ENCODE measurements around the gene PEX3. TPM values are rescaled to one million over a fixed set of nuclear protein-coding genes. Genes with fewer than 3 reads are reported as not detected.

PEX3 gene
- total RNA-seq, 1 experiment from 2014 or later, result 17.9 TPM

- Histone ChIP-seq H3T11ph (ENCODE audit: low read length) (no peak overlapping the region), H2BK20ac (ENCODE audit: low read depth, low read length, poor library complexity, severe bottlenecking) (no peak overlapping the region), H2BK120ac (ENCODE audit: low read depth, low read length, poor library complexity, severe bottlenecking) (no peak overlapping the region), H3K27ac (ENCODE audit: insufficient read length, low read depth, low read length) (no peak overlapping the region), H3K18ac (ENCODE audit: insufficient read length, low read depth, low read length) (no peak overlapping the region), H4K5ac (ENCODE audit: insufficient read length, low read depth, low read length) (no peak overlapping the region), H2AFZ (ENCODE audit: low read length) (no peak overlapping the region), H3K79me1 (ENCODE audit: insufficient read depth, low read depth, low read length, poor library complexity, severe bottlenecking) (no peaks in the 10 kb centered on the region), H2BK12ac (ENCODE audit: insufficient read length, low read depth, low read length) (no peak overlapping the region), H3K9ac (ENCODE audit: extremely low read depth, insufficient read length, low read length) (no peak overlapping the region), H2AK5ac (ENCODE audit: insufficient read length, low read length) (no peak overlapping the region), H3K23me2 (ENCODE audit: insufficient read length, low read depth, low read length, poor library complexity, severe bottlenecking) (no peaks in the 10 kb centered on the region), H3K56ac (ENCODE audit: insufficient read length, low read depth, low read length) (no peak overlapping the region), H3K79me2 (ENCODE audit: insufficient read depth, low read length) (no peaks in the 10 kb centered on the region), H3K27me3 (ENCODE audit: insufficient read depth, low read length) (no peaks in the 10 kb centered on the region), H4K20me1 (ENCODE audit: control insufficient read depth, insufficient read depth, insufficient read length) (no peaks in the 10 kb centered on the region), H3K4me2 (ENCODE audit: insufficient read depth, insufficient read length, low read length) (no peak overlapping the region), H4K8ac (replicated peaks; ENCODE audit: insufficient read length, low read depth, low read length) (no peak overlapping the region), H3K14ac (ENCODE audit: insufficient read depth, low read length) (no peak overlapping the region), H2BK15ac (ENCODE audit: low read depth, low read length) (no peak overlapping the region), H3K23ac (ENCODE audit: insufficient read length, low read depth, low read length) (no peak overlapping the region), H4K91ac (ENCODE audit: insufficient read length, low read depth, low read length) (no peak overlapping the region), H3K4ac (ENCODE audit: low read depth, low read length) (no peak overlapping the region), H3K9me3 (ENCODE audit: control insufficient read depth, low read depth, low read length) (no peaks in the 10 kb centered on the region), H2BK5ac (ENCODE audit: insufficient read length, low read length) (no peak overlapping the region), H3K4me1 (ENCODE audit: insufficient read depth, low read length) (no peaks in the 10 kb centered on the region)
- TF ChIP-seq CTCF (conservative IDR thresholded peaks at IDR 0.05), result no peak
- H3K27ac Mint-ChIP-seq, result no peak overlapping the region
- DNase-seq, result no peak
- H3K9me3 Mint-ChIP-seq, result no peaks in the 10 kb centered on the region
- no peaks in the 10 kb centered on the region for H3K27me3 Mint-ChIP-seq (ENCODE audit: low read depth)
- no CpG with 5 or more reads among the region's 1 CpG for WGBS (ENCODE audit: extremely low coverage, insufficient read length, low lambda C conversion rate)
- no peaks in the 10 kb centered on the region for H3K4me1 Mint-ChIP-seq
- H3K36me3 Mint-ChIP-seq (ENCODE audit: insufficient read depth in 1 of 3, low read depth in 3 of 3), result peaks cover 4 to 27% (median 7%) of the 10 kb centered on the region in 3 experiments; a peak in 6 of 7 replicates
- H3K4me3 Mint-ChIP-seq, result no peak overlapping the region
Observed at GRCh38 chr6:143431226-143431625, 19.4 kb upstream of the PEX3 start.
